H1 (cell line): ENCODE measurements around the gene NT5E. TPM values are rescaled to one million over a fixed set of nuclear protein-coding genes. Genes with fewer than 3 reads are reported as not detected.
A peak's percentile ranks its signal among the peaks of the same experiment; 100 is the strongest.

Experiments used
- CBX8 ChIP-seq: fragments of 300-800, 300-1000 bp; sonication (generic); IDR thresholded peaks from 2 replicates; pipeline ENCODE4 v1.7.1; 2016; ENCODE audit warnings: low read depth, low read length, borderline replicate concordance
- CHD2 ChIP-seq: IDR thresholded peaks from 2 replicates; pipeline ENCODE4 v1.6.1; 2012; ENCODE audit warnings: low read length, improper control_type of control experiment
- CTBP2 ChIP-seq: IDR thresholded peaks from 2 replicates; pipeline ENCODE4 v1.7.0; 2011; ENCODE audit warnings: borderline replicate concordance, mild to moderate bottlenecking, moderate library complexity, mixed read lengths, low read length; ENCODE audit not compliant: insufficient read depth, insufficient read length
- GABPA ChIP-seq: IDR thresholded peaks from 2 replicates; pipeline ENCODE4 v1.6.1; 2011; ENCODE audit warnings: mild to moderate bottlenecking, low read length, moderate library complexity, borderline replicate concordance; ENCODE audit not compliant: insufficient read depth
- KDM4A ChIP-seq: IDR thresholded peaks from one replicate; pipeline ENCODE4 v1.7.1; 2012; ENCODE audit warnings: low read depth, mild to moderate bottlenecking, moderate library complexity, low read length, inconsistent platforms; ENCODE audit not compliant: severe bottlenecking
- KDM5A ChIP-seq: fragments of 200-600 bp; IDR thresholded peaks from 2 replicates; pipeline ENCODE4 v1.7.1; 2012; ENCODE audit warnings: mild to moderate bottlenecking, low read length, inconsistent platforms, mixed read lengths
- PHF8 ChIP-seq: fragments of 200-600 bp; sonication (generic); conservative IDR thresholded peaks from 2 replicates; pipeline ENCODE4 v1.7.1; 2012; ENCODE audit warnings: low read depth, mild to moderate bottlenecking, inconsistent platforms, low read length, moderate library complexity
- POLR2AphosphoS5 ChIP-seq: IDR thresholded peaks from 2 replicates; pipeline ENCODE4 v1.6.1; 2011; ENCODE audit warnings: low read depth, low read length
- RAD21 ChIP-seq, 2 experiments: IDR thresholded peaks in 1 of 2; conservative IDR thresholded peaks in 1 of 2; 2 replicates each; pipeline ENCODE4 v1.6.1; 2011; ENCODE audit warnings: low read depth in 2 of 2, low read length in 2 of 2, improper control_type of control experiment in 1 of 2, inconsistent platforms in 1 of 2, mild to moderate bottlenecking in 1 of 2, moderate library complexity in 1 of 2
- RFX5 ChIP-seq: IDR thresholded peaks from 2 replicates; pipeline ENCODE4 v1.6.1; 2011; ENCODE audit warnings: low read depth, low read length, improper control_type of control experiment, borderline replicate concordance
- TAF1 ChIP-seq: IDR thresholded peaks from 2 replicates; pipeline ENCODE4 v1.6.1; 2011; ENCODE audit warnings: mild to moderate bottlenecking, low read depth, low read length
- TCF12 ChIP-seq: IDR thresholded peaks from 2 replicates; pipeline ENCODE4 v1.6.1; 2011; ENCODE audit warnings: low read depth, mild to moderate bottlenecking, low read length
- polyA plus RNA-seq, 7 experiments: library from polyadenylated mRNA; depleted of rRNA in 3 of 7; stranded (reverse) in 5 of 7; unstranded in 2 of 7; fragments of >200 nt in 5 of 7; fragments of 200-250 nt in 2 of 7; gene quantifications; 1 replicate in 5 of 7; 2 replicates in 1 of 7; 4 replicates in 1 of 7; pipeline versions ENCODE4 v1.2.1 to v1.2.3, GENCODE V29; 2011 to 2013; ENCODE audit warnings: missing spikeins in 2 of 7, mixed read lengths in 2 of 7
- total RNA-seq: library from RNA; stranded (reverse); fragmentation: NEBNext Ultra II Directional; extraction: Animal tissue kit (Norgen Biotek cat#: 25700); gene quantifications from 2 replicates; pipeline ENCODE4 v1.2.1, GENCODE V29; 2021
- TF ChIP-seq, protein P1 (sequence below), 3 experiments: IDR thresholded peaks; 1 replicate in 2 of 3; 2 replicates in 1 of 3; pipeline versions ENCODE4 v1.5.1 to v1.6.1; 2011; ENCODE audit warnings: low read length in 3 of 3, mild to moderate bottlenecking in 3 of 3, inconsistent platforms in 2 of 3, low read depth in 1 of 3, moderate library complexity in 1 of 3; ENCODE audit not compliant: insufficient read depth in 1 of 3; ENCODE audit errors: control extremely low read depth in 1 of 3

Gene NT5E
- total and polyA plus RNA-seq, 2 of the 8 experiments (the other 6 are each of a cell fraction or from before 2014, with no cell fraction given), result 0.74 to 1.5 TPM

DNA sequence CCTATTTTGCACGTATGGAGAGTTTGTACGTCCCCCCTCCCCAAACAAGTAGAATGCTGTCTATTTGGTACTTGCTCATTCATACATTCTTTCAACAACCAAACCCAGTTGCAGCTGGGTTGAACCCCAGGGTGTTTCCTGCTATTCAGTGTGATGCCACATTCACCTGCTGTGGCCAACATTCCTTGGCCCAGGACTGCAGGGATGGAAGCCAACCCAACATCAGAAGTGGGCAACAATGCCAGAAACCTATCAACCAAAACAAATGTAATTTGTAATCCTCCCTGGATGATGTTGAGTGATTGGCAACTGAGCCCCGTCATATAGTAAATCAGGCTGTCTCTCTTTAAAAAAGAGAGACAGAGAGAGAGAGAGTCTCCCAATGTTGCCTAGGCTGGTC lies 8.9 kb downstream of the NT5E start (continued):
- no peak for TF ChIP-seq CTBP2
- TF ChIP-seq, protein P1, sequence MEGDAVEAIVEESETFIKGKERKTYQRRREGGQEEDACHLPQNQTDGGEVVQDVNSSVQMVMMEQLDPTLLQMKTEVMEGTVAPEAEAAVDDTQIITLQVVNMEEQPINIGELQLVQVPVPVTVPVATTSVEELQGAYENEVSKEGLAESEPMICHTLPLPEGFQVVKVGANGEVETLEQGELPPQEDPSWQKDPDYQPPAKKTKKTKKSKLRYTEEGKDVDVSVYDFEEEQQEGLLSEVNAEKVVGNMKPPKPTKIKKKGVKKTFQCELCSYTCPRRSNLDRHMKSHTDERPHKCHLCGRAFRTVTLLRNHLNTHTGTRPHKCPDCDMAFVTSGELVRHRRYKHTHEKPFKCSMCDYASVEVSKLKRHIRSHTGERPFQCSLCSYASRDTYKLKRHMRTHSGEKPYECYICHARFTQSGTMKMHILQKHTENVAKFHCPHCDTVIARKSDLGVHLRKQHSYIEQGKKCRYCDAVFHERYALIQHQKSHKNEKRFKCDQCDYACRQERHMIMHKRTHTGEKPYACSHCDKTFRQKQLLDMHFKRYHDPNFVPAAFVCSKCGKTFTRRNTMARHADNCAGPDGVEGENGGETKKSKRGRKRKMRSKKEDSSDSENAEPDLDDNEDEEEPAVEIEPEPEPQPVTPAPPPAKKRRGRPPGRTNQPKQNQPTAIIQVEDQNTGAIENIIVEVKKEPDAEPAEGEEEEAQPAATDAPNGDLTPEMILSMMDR (IDR thresholded peaks at IDR 0.05; ENCODE audit: control extremely low read depth in 1 of 3, insufficient read depth in 1 of 3, low read depth in 1 of 3, low read length in 3 of 3), result no peak
- TF ChIP-seq PHF8, result no peak
- TF ChIP-seq TCF12, result peak; percentile 70; the same call in 1 of the 2 replicates
- TF ChIP-seq CHD2, result no peak
- TF ChIP-seq RFX5, result no peak
- no peak for TF ChIP-seq POLR2AphosphoS5
- TF ChIP-seq RAD21 (IDR thresholded peaks at IDR 0.05 in 1 of 2, conservative IDR thresholded peaks at IDR 0.05 in 1 of 2; ENCODE audit: low read depth in 2 of 2, low read length in 2 of 2), result no peak
- no peak for TF ChIP-seq CBX8
- no peak for TF ChIP-seq KDM4A
- no peak for TF ChIP-seq KDM5A
- no peak for TF ChIP-seq TAF1
- no peak for TF ChIP-seq GABPA
- TF ChIP-seq, all 59 proteins: peak for 4
